Measurements from ENCODE around the gene ECHS1.
A peak's percentile ranks its signal among the peaks of the same experiment; 100 is the strongest.
"Not testable (repeated sequence)": the region's sequence is repeated elsewhere in the genome, so short reads cannot be mapped to it uniquely, and the experiment has no call there.

The ECHS1 gene

DNA sequence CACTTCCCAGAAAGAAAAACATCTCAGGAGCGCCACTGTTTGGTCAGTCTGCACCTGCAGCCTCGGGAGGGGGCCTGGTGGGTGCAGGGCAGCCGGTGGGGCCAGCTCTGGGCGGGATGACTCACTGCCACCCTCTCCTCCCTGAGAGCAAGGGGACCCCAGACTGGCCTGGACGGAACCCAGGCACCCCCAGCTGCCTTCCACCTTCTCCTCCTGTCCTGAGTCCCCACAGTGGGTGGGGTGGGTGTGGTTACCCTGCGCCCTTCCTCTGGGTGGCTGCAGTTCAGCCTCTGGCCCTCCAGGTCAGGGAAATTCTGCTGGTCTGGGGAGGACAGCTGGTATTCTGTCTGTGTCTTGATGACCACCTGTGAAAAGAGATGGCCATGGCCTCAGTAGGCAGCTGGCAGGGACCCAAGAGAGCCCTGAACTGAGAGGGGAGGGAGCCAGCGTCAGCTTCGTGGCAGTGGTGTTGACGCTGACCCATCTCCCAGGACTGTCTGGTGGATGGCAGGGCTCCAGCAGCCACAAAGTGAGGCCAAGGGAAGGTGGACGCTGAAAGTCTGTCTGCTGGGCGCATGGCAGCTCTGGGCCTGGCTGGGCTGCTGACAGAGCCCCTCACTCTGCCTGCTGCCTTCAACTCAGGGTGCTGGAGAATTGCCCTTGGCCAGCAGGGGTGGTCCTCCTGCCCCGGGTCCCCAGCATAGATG is 45.4 kb downstream of the ECHS1 start:
- DNase-seq (ENCODE audit: low read depth in 2 of 2) = no peak
- no peak overlapping the region for H3K4me3 ChIP-seq (replicated peaks in 1 of 2; ENCODE audit: low read depth in 2 of 2, low read length in 2 of 2)
- TF ChIP-seq, protein P1, sequence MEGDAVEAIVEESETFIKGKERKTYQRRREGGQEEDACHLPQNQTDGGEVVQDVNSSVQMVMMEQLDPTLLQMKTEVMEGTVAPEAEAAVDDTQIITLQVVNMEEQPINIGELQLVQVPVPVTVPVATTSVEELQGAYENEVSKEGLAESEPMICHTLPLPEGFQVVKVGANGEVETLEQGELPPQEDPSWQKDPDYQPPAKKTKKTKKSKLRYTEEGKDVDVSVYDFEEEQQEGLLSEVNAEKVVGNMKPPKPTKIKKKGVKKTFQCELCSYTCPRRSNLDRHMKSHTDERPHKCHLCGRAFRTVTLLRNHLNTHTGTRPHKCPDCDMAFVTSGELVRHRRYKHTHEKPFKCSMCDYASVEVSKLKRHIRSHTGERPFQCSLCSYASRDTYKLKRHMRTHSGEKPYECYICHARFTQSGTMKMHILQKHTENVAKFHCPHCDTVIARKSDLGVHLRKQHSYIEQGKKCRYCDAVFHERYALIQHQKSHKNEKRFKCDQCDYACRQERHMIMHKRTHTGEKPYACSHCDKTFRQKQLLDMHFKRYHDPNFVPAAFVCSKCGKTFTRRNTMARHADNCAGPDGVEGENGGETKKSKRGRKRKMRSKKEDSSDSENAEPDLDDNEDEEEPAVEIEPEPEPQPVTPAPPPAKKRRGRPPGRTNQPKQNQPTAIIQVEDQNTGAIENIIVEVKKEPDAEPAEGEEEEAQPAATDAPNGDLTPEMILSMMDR (IDR thresholded peaks at IDR 0.05; ENCODE audit: low read depth, low read length) = no peak

DNA sequence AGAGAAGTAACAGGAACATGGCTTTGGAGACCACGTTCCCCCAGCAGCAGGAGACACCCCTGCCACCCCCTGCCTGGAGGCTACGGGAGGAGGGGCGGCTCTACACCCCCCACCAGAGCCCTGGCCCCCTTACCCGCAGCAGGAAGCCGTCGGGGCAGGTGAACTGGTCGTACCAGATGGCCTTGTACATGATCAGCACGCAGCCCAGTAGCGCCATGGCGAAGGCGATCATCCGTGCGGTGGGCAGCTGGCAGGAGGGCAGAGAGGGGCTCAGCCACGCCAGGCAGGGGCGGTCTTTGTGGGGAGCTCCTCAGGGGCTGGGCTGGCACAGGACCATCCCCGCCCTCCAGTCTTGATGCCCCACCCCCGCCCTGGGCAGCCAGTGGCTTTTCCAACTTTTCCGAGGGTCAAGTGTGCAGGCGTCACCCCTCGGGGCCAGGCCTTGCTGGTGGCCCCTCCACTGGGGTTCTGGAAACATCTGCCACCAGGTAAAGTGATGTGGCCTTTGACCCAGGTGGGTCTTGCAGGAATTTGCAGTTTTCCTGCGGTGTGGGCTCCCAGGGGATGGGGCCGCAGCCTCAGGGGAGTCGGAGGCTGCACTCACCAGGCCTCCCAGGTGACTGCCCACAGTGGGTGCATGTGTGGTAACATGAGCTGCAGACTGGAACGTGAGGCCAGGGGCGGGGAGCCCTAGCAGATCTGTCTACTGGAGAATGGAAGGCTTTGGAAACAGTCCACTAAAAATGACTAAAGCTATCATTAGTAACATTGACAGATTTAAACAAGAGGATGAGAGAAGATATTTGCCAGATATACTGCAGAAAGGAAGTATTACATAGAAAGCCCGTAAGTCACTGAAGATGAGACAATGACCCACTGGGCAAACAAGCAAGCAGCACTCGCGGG is 46.2 kb downstream of the ECHS1 start:
- DNase-seq (ENCODE audit: low read depth in 2 of 2) = no peak
- no peak overlapping the region for H3K4me3 ChIP-seq (replicated peaks in 1 of 2; ENCODE audit: low read depth in 2 of 2, low read length in 2 of 2)
- TF ChIP-seq, protein P1 (IDR thresholded peaks at IDR 0.05; ENCODE audit: low read depth, low read length) = no peak

DNA sequence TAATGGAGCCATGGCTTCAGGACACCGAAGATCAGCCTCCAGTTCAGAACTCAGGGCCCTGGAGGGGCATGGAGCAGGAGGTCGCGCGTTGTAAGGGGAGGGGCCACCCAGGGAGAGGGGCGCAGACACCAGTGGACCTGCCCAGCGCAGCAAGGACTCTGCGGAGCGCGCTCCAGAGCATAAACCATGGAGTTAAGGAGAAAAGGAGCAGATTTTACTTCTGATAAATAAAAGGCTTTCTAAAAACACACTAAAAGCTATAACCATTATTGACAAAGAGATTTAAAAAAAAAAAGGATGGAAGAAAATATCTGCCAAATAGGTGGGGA is 47.0 kb downstream of the ECHS1 start:
- TF ChIP-seq, protein P1 (IDR thresholded peaks at IDR 0.05; ENCODE audit: low read depth, low read length) = no peak
- H3K4me3 ChIP-seq (replicated peaks in 1 of 2; ENCODE audit: low read depth in 2 of 2, low read length in 2 of 2) = peak overlapping the region in 1 of 2 donors; percentile 9
- DNase-seq (ENCODE audit: low read depth in 2 of 2) = no peak

DNA sequence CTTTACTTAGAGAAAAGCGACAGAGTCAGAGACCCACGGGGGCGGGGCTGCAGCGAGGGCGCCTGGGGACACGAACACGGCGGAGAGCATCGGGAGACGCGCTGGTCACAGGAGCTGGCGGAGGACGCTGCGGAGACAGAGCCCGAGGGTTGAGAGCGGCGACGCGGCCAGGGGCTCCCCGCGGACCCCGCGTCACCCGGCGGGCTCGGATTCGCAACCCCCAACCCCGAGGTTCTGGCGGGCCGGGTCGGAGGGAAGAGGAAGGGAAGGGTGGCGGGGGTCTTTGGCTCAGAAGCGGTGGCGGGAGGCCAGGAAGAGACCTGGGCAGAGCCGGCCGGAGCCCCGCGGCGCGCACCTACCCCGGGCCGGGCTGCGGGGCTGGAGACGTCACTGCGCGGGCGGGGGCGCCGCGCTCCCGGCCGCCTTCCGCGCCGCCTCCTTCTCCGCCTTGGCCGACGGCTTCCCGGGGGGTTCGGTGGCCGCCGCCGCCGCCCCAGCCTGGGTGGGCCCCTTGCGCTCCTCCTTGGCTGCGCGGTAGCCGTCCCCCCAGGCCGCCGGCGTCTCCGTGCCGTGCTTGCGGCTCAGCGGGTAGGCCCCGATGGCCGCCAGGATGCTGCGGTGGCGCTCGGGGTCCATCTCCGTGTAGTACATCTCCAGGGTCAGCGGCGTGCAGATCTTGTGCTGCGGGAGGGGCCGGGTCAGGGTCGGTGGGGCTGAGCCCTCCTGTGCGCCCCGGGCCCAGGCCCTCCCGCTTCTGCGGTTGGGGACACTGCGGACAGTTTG is 47.5 kb downstream of the ECHS1 start:
- peak overlapping the region; percentile 23 to 36 for H3K4me3 ChIP-seq (replicated peaks in 1 of 2; ENCODE audit: low read depth in 2 of 2, low read length in 2 of 2)
- no peak for DNase-seq (ENCODE audit: low read depth in 2 of 2)
- TF ChIP-seq, protein P1 (IDR thresholded peaks at IDR 0.05; ENCODE audit: low read depth, low read length) = no peak

DNA sequence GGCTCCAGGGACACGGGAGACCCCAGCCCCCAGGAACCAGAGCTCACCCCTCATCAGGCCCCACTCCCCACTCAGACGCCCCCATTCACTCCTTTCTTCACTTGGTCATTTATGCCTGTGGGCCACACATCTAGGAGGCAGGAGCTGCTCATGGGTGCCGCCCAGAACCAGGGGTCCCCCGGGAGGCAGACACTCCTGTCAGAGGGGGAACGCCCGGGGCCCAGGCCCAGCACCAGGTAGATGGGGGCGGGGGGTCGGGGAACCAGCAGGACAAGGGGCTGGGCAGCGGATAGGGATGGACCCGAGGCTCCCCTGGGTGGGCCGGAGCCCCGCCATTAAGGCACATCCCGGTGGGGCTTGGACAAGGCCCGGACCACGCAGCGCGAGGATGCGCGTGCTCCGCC is 48.3 kb downstream of the ECHS1 start:
- H3K4me3 ChIP-seq (replicated peaks in 1 of 2; ENCODE audit: low read depth in 2 of 2, low read length in 2 of 2) = no peak overlapping the region
- DNase-seq (ENCODE audit: low read depth in 2 of 2) = no peak
- TF ChIP-seq, protein P1 (IDR thresholded peaks at IDR 0.05; ENCODE audit: low read depth, low read length) = no peak

DNA sequence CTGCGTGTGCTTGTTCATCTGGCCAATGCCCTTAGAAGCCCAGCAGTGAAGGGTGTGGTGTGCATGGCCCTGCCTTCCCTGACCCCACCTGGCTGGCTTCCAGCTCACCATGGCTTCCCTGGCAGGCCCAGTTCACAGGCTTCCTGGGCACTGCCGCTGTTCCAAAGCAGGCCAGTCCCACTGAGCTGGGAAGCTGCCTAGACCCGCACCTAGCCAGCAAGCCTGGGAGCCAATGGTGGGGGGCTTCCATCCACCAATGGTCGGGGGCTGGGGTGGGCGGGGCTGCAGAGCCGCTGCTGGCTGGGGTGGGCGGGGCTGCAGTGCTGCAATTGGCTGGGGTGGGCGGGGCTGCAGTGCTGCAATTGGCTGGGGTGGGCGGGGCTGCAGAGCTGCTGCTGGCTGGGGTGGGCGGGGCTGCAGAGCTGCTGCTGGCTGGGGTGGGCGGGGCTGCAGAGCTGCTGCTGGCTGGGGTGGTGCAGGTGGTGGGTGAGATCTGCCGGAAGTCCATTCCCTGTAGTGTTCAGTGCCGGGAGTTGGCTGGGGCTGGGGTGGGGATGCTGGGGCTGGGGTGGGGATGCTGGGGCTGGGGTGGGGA is 48.9 kb downstream of the ECHS1 start:
- peak; percentile 27 to 63 for DNase-seq (ENCODE audit: low read depth in 2 of 2)
- TF ChIP-seq, protein P1 (IDR thresholded peaks at IDR 0.05; ENCODE audit: low read depth, low read length) = no peak

DNA sequence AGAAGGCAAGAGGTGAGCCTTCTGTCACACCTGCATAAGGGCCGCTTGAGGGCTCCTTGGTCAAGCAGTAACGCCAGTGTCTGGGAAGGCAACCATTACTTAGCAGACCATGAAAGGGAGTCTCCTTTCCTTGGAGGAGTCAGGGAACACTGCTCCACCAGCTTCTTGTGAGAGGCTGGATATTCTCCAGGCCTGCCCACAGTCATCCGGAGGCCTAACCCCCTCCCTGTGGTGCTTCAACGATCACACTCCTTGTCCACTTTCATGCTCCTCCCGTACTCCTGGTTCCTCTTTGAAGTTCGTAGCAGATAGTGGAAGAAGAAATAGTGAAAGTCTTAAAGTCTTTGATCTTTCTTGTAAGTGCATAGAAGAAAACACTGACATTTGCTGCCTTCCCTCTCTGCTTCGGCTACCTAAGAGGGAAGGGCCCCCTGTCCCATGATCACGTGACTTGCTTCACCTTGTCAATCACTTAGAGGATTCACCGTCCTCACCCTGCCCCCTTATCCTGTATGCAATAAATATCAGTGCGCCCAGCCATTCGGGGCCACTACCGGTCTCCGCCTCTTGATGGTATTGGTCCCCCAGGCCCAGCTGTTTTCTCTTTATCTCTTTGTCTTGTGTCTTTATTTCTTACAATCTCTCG is 51.0 kb downstream of the ECHS1 start:
- H3K4me3 ChIP-seq (replicated peaks in 1 of 2; ENCODE audit: low read depth in 2 of 2, low read length in 2 of 2); DNase-seq (ENCODE audit: low read depth in 2 of 2): not testable (repeated sequence)

More for the DNA sequence above, 48.9 kb downstream of the ECHS1 start:
- H3K4me3 ChIP-seq (replicated peaks in 1 of 2; ENCODE audit: low read depth in 2 of 2, low read length in 2 of 2) = no peak overlapping the region

DNA sequence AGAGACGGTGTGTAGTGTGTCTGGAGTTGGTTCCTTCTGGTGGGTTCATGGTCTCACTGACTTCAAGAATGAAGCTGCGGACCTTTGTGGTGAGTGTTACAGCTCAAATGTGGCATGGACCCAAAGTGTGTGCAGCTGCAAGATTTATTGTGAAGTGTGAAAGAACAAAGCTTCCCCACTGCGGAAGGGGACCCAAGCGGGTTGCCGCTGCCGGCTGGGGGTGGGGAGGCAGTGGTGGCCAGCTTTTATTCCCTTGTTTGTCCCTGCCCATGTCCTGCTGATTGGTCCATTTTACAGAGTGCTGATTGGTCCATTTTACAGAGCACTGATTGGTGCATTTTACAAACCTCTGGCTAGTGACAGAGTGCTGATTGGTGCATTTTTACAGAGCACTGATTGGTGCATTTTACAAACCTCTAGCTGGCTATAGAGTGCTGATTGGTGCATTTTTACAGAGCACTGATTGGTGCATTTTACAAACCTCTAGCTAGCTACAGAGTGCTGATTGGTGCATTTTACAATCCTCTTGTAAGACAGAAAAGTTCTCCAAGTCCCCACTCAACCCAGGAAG is 52.2 kb downstream of the ECHS1 start:
- not testable (repeated sequence) for H3K4me3 ChIP-seq (replicated peaks in 1 of 2; ENCODE audit: low read depth in 2 of 2, low read length in 2 of 2); DNase-seq (ENCODE audit: low read depth in 2 of 2)
